OCI-LY3 (cell line): ENCODE results near the gene ETV6.

ENCODE experiments used
- H2AFZ ChIP-seq: fragments of 200-600, 300-600 bp; shearing (Covaris generic); 2 replicates; pipeline ENCODE4 v1.6.0; 2014; ENCODE audit warnings: antibody characterized with exemption, low read depth, low read length
- H3K27ac ChIP-seq: fragments of 200-600, 300-600 bp; sonication (generic); 2 replicates; pipeline ENCODE4 v1.5.1; 2014; ENCODE audit warnings: mild to moderate bottlenecking, low read length, moderate library complexity, mixed read lengths
- H3K27me3 ChIP-seq: fragments of 200-600, 300-600 bp; sonication (generic); 2 replicates; pipeline ENCODE4 v1.6.1; 2014; ENCODE audit warnings: low read depth, low read length, mixed read lengths
- H3K36me3 ChIP-seq: fragments of 200-600, 300-600 bp; sonication (generic); replicated peaks from 2 replicates; pipeline ENCODE3; 2014; ENCODE audit warnings: low read depth, low read length, mixed read lengths
- H3K4me1 ChIP-seq: fragments of 300-600, 200-600 bp; sonication (generic); 2 replicates; pipeline ENCODE4 v1.6.1; 2014; ENCODE audit warnings: low read length, mixed read lengths
- H3K4me2 ChIP-seq: fragments of 200-600, 300-600 bp; sonication (generic); 2 replicates; pipeline ENCODE4 v1.6.1; 2014; ENCODE audit warnings: low read length, mixed read lengths
- H3K4me3 ChIP-seq: fragments of 300-600, 200-600 bp; sonication (generic); 2 replicates; pipeline ENCODE4 v1.5.1; 2014; ENCODE audit warnings: antibody characterized with exemption, mild to moderate bottlenecking, low read length, moderate library complexity
- H3K79me2 ChIP-seq: fragments of 300-600, 200-600 bp; shearing (Covaris generic); 2 replicates; pipeline ENCODE4 v1.6.1; 2014; ENCODE audit warnings: mild to moderate bottlenecking, low read length, mixed read lengths
- H3K9ac ChIP-seq: fragments of 300-600, 200-600 bp; shearing (Covaris generic); 2 replicates; pipeline ENCODE4 v1.6.0; 2014; ENCODE audit warnings: mild to moderate bottlenecking, low read length, moderate library complexity
- H3K9me3 ChIP-seq: fragments of 200-600, 300-600 bp; shearing (Covaris generic); 2 replicates; pipeline ENCODE4 v1.6.1; 2014; ENCODE audit warnings: low read length, mixed read lengths; ENCODE audit not compliant: insufficient read depth
- H4K20me1 ChIP-seq: fragments of 200-600, 300-600 bp; sonication (generic); 2 replicates; pipeline ENCODE4 v1.6.1; 2016; ENCODE audit warnings: low read length, mixed read lengths; ENCODE audit not compliant: insufficient read depth
- EZH2phosphoT487 ChIP-seq: fragments of 200-600 bp; shearing (Covaris generic); IDR thresholded peaks from 2 replicates; pipeline ENCODE4 v1.6.1; 2018; ENCODE audit warnings: antibody characterized with exemption, mixed run types, low read depth
- TF ChIP-seq, protein P1 (sequence below): fragments of 200-600, 300-600 bp; sonication (generic); IDR thresholded peaks from 2 replicates; pipeline ENCODE4 v1.5.1; 2014; ENCODE audit warnings: antibody characterized with exemption, low read length, low read depth

Gene ETV6

DNA sequence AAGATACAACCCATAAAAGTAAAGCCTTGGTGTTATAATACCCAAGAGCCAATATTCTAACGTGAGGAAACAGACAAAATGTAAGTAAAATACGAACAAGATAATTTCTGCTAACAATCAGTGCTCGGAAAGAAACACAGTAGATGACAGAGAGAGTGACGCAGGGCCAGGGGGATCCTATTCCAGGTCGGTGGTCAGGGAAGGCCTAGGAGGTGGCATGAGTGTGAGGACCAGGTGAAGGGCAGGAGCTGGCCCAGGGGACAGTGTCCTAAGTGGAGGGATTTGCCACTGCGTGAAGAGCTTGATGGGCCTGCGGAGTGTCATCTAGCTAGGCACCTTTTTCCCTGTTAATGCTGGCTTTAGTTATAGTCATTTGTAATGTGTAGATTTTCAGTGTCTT is 35.3 kb downstream of the ETV6 start:
- H3K4me2 ChIP-seq, result no peak overlapping the region
- H3K4me1 ChIP-seq, result peaks cover 20% of the 10 kb centered on the region
- H2AFZ ChIP-seq, result no peak overlapping the region
- H3K4me3 ChIP-seq, result no peak overlapping the region
- H3K9ac ChIP-seq, result no peak overlapping the region
- no peak overlapping the region for H3K27ac ChIP-seq
- peaks cover 82% of the 10 kb centered on the region for H4K20me1 ChIP-seq
- peaks cover 5% of the 10 kb centered on the region for H3K36me3 ChIP-seq
- peaks cover 97% of the 10 kb centered on the region for H3K79me2 ChIP-seq
- H3K27me3 ChIP-seq, result no peaks in the 10 kb centered on the region
- TF ChIP-seq, protein P1, sequence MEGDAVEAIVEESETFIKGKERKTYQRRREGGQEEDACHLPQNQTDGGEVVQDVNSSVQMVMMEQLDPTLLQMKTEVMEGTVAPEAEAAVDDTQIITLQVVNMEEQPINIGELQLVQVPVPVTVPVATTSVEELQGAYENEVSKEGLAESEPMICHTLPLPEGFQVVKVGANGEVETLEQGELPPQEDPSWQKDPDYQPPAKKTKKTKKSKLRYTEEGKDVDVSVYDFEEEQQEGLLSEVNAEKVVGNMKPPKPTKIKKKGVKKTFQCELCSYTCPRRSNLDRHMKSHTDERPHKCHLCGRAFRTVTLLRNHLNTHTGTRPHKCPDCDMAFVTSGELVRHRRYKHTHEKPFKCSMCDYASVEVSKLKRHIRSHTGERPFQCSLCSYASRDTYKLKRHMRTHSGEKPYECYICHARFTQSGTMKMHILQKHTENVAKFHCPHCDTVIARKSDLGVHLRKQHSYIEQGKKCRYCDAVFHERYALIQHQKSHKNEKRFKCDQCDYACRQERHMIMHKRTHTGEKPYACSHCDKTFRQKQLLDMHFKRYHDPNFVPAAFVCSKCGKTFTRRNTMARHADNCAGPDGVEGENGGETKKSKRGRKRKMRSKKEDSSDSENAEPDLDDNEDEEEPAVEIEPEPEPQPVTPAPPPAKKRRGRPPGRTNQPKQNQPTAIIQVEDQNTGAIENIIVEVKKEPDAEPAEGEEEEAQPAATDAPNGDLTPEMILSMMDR, result no peak
- no peak for TF ChIP-seq EZH2phosphoT487
- H3K9me3 ChIP-seq, result no peaks in the 10 kb centered on the region

DNA sequence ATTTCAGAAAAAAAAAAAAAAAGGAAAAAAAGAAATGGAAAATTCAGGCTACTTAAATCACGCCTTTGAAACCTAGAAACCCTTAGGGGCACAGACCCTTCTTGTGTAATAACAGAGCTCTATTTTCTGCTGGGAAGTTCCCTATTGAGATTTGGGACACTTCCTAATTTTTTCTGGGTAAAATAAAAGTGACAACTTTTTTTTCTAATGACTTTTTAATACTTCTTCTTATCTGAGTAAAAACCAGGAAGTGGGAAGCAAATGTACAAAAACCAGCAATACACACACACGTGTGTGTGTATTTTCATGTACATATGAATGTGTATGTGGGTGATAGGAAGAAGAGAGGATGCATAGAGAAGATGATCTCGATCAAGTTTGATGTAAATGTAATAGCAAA is 35.8 kb downstream of the ETV6 start:
- no peaks in the 10 kb centered on the region for H3K27me3 ChIP-seq
- H3K9me3 ChIP-seq, result no peaks in the 10 kb centered on the region
- no peak overlapping the region for H3K27ac ChIP-seq
- H3K9ac ChIP-seq, result no peak overlapping the region
- H4K20me1 ChIP-seq, result peaks cover 82% of the 10 kb centered on the region
- no peak overlapping the region for H3K4me2 ChIP-seq
- H3K4me3 ChIP-seq, result no peak overlapping the region
- H2AFZ ChIP-seq, result no peak overlapping the region
- H3K79me2 ChIP-seq, result peaks cover 97% of the 10 kb centered on the region
- TF ChIP-seq, protein P1, result no peak
- TF ChIP-seq EZH2phosphoT487, result no peak
- H3K36me3 ChIP-seq, result peaks cover 5% of the 10 kb centered on the region
- peaks cover 20% of the 10 kb centered on the region for H3K4me1 ChIP-seq

- Histone ChIP-seq H3K79me2 (peaks cover 96% of the 10 kb centered on the region), H4K20me1 (peaks cover 80% of the 10 kb centered on the region)
Measured at GRCh38 chr12:11685716-11686115, 36.2 kb downstream of the ETV6 start.

GRCh38 chr12:11686120-11686519 is 36.6 kb downstream of the ETV6 start:
- H3K27me3 ChIP-seq, result no peaks in the 10 kb centered on the region
- H3K79me2 ChIP-seq, result peaks cover 96% of the 10 kb centered on the region
- peaks cover 20% of the 10 kb centered on the region for H3K4me1 ChIP-seq
- H3K4me3 ChIP-seq, result no peak overlapping the region
- H2AFZ ChIP-seq, result no peak overlapping the region
- TF ChIP-seq EZH2phosphoT487, result no peak
- TF ChIP-seq, protein P1, result no peak
- peaks cover 79% of the 10 kb centered on the region for H4K20me1 ChIP-seq
- H3K27ac ChIP-seq, result no peak overlapping the region
- peaks cover 1% of the 10 kb centered on the region for H3K36me3 ChIP-seq
- H3K4me2 ChIP-seq, result no peak overlapping the region
- H3K9ac ChIP-seq, result no peak overlapping the region
- H3K9me3 ChIP-seq, result no peaks in the 10 kb centered on the region

More at GRCh38 chr12:11685716-11686115, 36.2 kb downstream of the ETV6 start:
- no peak for TF ChIP-seq EZH2phosphoT487
- TF ChIP-seq, protein P1, result no peak
- no peak overlapping the region for H3K4me2 ChIP-seq
- no peak overlapping the region for H3K9ac ChIP-seq
- H3K4me3 ChIP-seq, result no peak overlapping the region
- peaks cover 5% of the 10 kb centered on the region for H3K36me3 ChIP-seq
- H2AFZ ChIP-seq, result no peak overlapping the region
- no peaks in the 10 kb centered on the region for H3K9me3 ChIP-seq
- no peak overlapping the region for H3K27ac ChIP-seq
- H3K27me3 ChIP-seq, result no peaks in the 10 kb centered on the region
- peaks cover 20% of the 10 kb centered on the region for H3K4me1 ChIP-seq
